Brain pericyte (primary cell): ENCODE measurements around the gene GLIS1.

Experiments used
- DNase-seq: peaks from one replicate; pipeline ENCODE4 v3.0.0-alpha.2; 2012; ENCODE audit warnings: low read depth, low spot score

Gene GLIS1

GRCh38 chr1:53617851-53618499 lies 121.0 kb downstream of the GLIS1 start:
- no peak for DNase-seq

GRCh38 chr1:53617382-53617781 lies 121.6 kb downstream of the GLIS1 start:
- no peak for DNase-seq

GRCh38 chr1:53616927-53617326 lies 122.0 kb downstream of the GLIS1 start:
- no peak for DNase-seq

GRCh38 chr1:53616511-53616910 lies 122.5 kb downstream of the GLIS1 start:
- DNase-seq = no peak

- no peak for DNase-seq
Measured at GRCh38 chr1:53615101-53615500, 123.9 kb downstream of the GLIS1 start.

- DNase-seq = no peak
Measured at GRCh38 chr1:53614231-53615021, 124.5 kb downstream of the GLIS1 start.

- no peak for DNase-seq
Measured at GRCh38 chr1:53608676-53609075, 130.3 kb downstream of the GLIS1 start.

- DNase-seq = no peak
Measured at GRCh38 chr1:53608071-53608470, 130.9 kb downstream of the GLIS1 start.

GRCh38 chr1:53606651-53607051 lies 132.3 kb downstream of the GLIS1 start:
- DNase-seq = no peak

- DNase-seq = no peak
Measured at GRCh38 chr1:53606197-53606596, 132.8 kb downstream of the GLIS1 start.

GRCh38 chr1:53605181-53605580 lies 133.8 kb downstream of the GLIS1 start:
- no peak for DNase-seq

- no peak for DNase-seq
Measured at GRCh38 chr1:53604291-53604919, 134.6 kb downstream of the GLIS1 start.

- DNase-seq = no peak
Measured at GRCh38 chr1:53603431-53603830, 135.5 kb downstream of the GLIS1 start.

- DNase-seq = no peak
Measured at GRCh38 chr1:53601867-53602775, 136.8 kb downstream of the GLIS1 start.

GRCh38 chr1:53601031-53601745 lies 137.8 kb downstream of the GLIS1 start:
- DNase-seq = no peak

GRCh38 chr1:53600561-53600960 lies 138.4 kb downstream of the GLIS1 start:
- no peak for DNase-seq

- no peak for DNase-seq
Measured at GRCh38 chr1:53600001-53600400, 139.0 kb downstream of the GLIS1 start.

GRCh38 chr1:53599481-53599880 lies 139.5 kb downstream of the GLIS1 start:
- DNase-seq = no peak

GRCh38 chr1:53598966-53599365 lies 140.0 kb downstream of the GLIS1 start:
- no peak for DNase-seq

GRCh38 chr1:53595906-53596305 lies 143.1 kb downstream of the GLIS1 start:
- no peak for DNase-seq
